ENCODE data around the gene TBP.
"Not testable (repeated sequence)": the region's sequence is repeated elsewhere in the genome, so short reads cannot be mapped to it uniquely, and the experiment has no call there.

TBP gene

GRCh38 chr6:170605574-170606259, 51.5 kb downstream of the TBP start:
- Histone ChIP-seq H2BK5ac (ENCODE audit: low read depth, low read length, poor library complexity, severe bottlenecking) (no peak overlapping the region), H2BK15ac (ENCODE audit: low read depth, poor library complexity, severe bottlenecking) (no peak overlapping the region), H2AK5ac (ENCODE audit: low read length, severe bottlenecking) (no peak overlapping the region), H2BK12ac (ENCODE audit: low read length in 2 of 2) (no peak overlapping the region), H3K9ac (ENCODE audit: low read length) (no peak overlapping the region), H3K27me3 (ENCODE audit: control insufficient read depth in 1 of 2, insufficient read depth in 1 of 2, low read length in 2 of 2) (peaks cover 12 to 26% of the 10 kb centered on the region in 2 experiments), H2AFZ (ENCODE audit: low read depth, low read length) (no peak overlapping the region), H3K23ac (ENCODE audit: low read length in 2 of 2) (no peak overlapping the region), H3K9me3 (ENCODE audit: control insufficient read depth, low read length) (no peaks in the 10 kb centered on the region), H3K4me3 (ENCODE audit: insufficient read depth in 1 of 2, low read depth in 1 of 2, low read length in 2 of 2) (no peak overlapping the region), H3K4me1 (ENCODE audit: control insufficient read depth, insufficient read depth, low read depth, low read length) (no peaks in the 10 kb centered on the region), H3K36me3 (ENCODE audit: control insufficient read depth in 1 of 2, insufficient read depth in 2 of 2, low read depth in 1 of 2, low read length in 2 of 2) (no peaks in the 10 kb centered on the region), H3K27ac (ENCODE audit: low read length, poor library complexity, severe bottlenecking) (no peak overlapping the region), H4K91ac (ENCODE audit: low read length) (no peak overlapping the region), H3K14ac (ENCODE audit: low read length in 2 of 2) (no peak overlapping the region), H3K4me2 (ENCODE audit: low read length, poor library complexity, severe bottlenecking) (no peak overlapping the region), H3K79me1 (replicated peaks; ENCODE audit: low read length, poor library complexity, severe bottlenecking) (no peaks in the 10 kb centered on the region), H2BK120ac (ENCODE audit: low read depth, low read length) (no peak overlapping the region), H3K4ac (ENCODE audit: low read depth in 1 of 2, low read length in 2 of 2) (no peak overlapping the region), H3K18ac (ENCODE audit: low read depth in 1 of 2, low read length in 2 of 2) (no peak overlapping the region), H4K8ac (ENCODE audit: low read length) (no peak overlapping the region)
- no peak for DNase-seq
- WGBS, result 82% methylated on average over 6 of the region's 6 CpGs

GRCh38 chr6:170609225-170609624, 55.1 kb downstream of the TBP start:
- not testable (repeated sequence) for H2BK12ac ChIP-seq (ENCODE audit: low read length in 2 of 2); H3K23ac ChIP-seq (ENCODE audit: low read length in 2 of 2); H2AFZ ChIP-seq (ENCODE audit: low read depth, low read length); H3K79me1 ChIP-seq (replicated peaks; ENCODE audit: low read length, poor library complexity, severe bottlenecking); H3K9me3 ChIP-seq (ENCODE audit: control insufficient read depth, low read length); DNase-seq; H2AK5ac ChIP-seq (ENCODE audit: low read length, severe bottlenecking); H3K4me1 ChIP-seq (ENCODE audit: control insufficient read depth, insufficient read depth, low read depth, low read length); H2BK120ac ChIP-seq (ENCODE audit: low read depth, low read length); H2BK15ac ChIP-seq (ENCODE audit: low read depth, poor library complexity, severe bottlenecking); H3K4me3 ChIP-seq (ENCODE audit: insufficient read depth in 1 of 2, low read depth in 1 of 2, low read length in 2 of 2); H3K27ac ChIP-seq (ENCODE audit: low read length, poor library complexity, severe bottlenecking); H3K36me3 ChIP-seq (ENCODE audit: control insufficient read depth in 1 of 2, insufficient read depth in 2 of 2, low read depth in 1 of 2, low read length in 2 of 2); H4K91ac ChIP-seq (ENCODE audit: low read length); H3K4me2 ChIP-seq (ENCODE audit: low read length, poor library complexity, severe bottlenecking); H3K18ac ChIP-seq (ENCODE audit: low read depth in 1 of 2, low read length in 2 of 2); H4K8ac ChIP-seq (ENCODE audit: low read length); H2BK5ac ChIP-seq (ENCODE audit: low read depth, low read length, poor library complexity, severe bottlenecking); H3K4ac ChIP-seq (ENCODE audit: low read depth in 1 of 2, low read length in 2 of 2); H3K9ac ChIP-seq (ENCODE audit: low read length); H3K14ac ChIP-seq (ENCODE audit: low read length in 2 of 2)
- H3K27me3 ChIP-seq (ENCODE audit: control insufficient read depth in 1 of 2, insufficient read depth in 1 of 2, low read length in 2 of 2), result peaks cover 12 to 23% of the 10 kb centered on the region in 2 experiments
- 76% methylated on average over 3 of the region's 8 CpGs for WGBS

GRCh38 chr6:170612256-170612804, 58.2 kb downstream of the TBP start:
- H2BK120ac ChIP-seq (ENCODE audit: low read depth, low read length); H3K27me3 ChIP-seq (ENCODE audit: control insufficient read depth in 1 of 2, insufficient read depth in 1 of 2, low read length in 2 of 2); H3K23ac ChIP-seq (ENCODE audit: low read length in 2 of 2); H4K8ac ChIP-seq (ENCODE audit: low read length); DNase-seq; H3K14ac ChIP-seq (ENCODE audit: low read length in 2 of 2); H4K91ac ChIP-seq (ENCODE audit: low read length); H3K9me3 ChIP-seq (ENCODE audit: control insufficient read depth, low read length); H3K27ac ChIP-seq (ENCODE audit: low read length, poor library complexity, severe bottlenecking); H3K4me3 ChIP-seq (ENCODE audit: insufficient read depth in 1 of 2, low read depth in 1 of 2, low read length in 2 of 2); H2BK12ac ChIP-seq (ENCODE audit: low read length in 2 of 2); H3K18ac ChIP-seq (ENCODE audit: low read depth in 1 of 2, low read length in 2 of 2); H3K36me3 ChIP-seq (ENCODE audit: control insufficient read depth in 1 of 2, insufficient read depth in 2 of 2, low read depth in 1 of 2, low read length in 2 of 2); H2BK15ac ChIP-seq (ENCODE audit: low read depth, poor library complexity, severe bottlenecking); H3K9ac ChIP-seq (ENCODE audit: low read length); H2AFZ ChIP-seq (ENCODE audit: low read depth, low read length); H3K79me1 ChIP-seq (replicated peaks; ENCODE audit: low read length, poor library complexity, severe bottlenecking); H2BK5ac ChIP-seq (ENCODE audit: low read depth, low read length, poor library complexity, severe bottlenecking); H3K4me2 ChIP-seq (ENCODE audit: low read length, poor library complexity, severe bottlenecking); H3K4me1 ChIP-seq (ENCODE audit: control insufficient read depth, insufficient read depth, low read depth, low read length); H2AK5ac ChIP-seq (ENCODE audit: low read length, severe bottlenecking); H3K4ac ChIP-seq (ENCODE audit: low read depth in 1 of 2, low read length in 2 of 2): not testable (repeated sequence)
- WGBS, result no CpG with 5 or more reads among the region's 55 CpGs

GRCh38 chr6:170616020-170616554, 61.9 kb downstream of the TBP start:
- H3K27me3 ChIP-seq (ENCODE audit: control insufficient read depth in 1 of 2, insufficient read depth in 1 of 2, low read length in 2 of 2); DNase-seq; H3K18ac ChIP-seq (ENCODE audit: low read depth in 1 of 2, low read length in 2 of 2); H3K4me2 ChIP-seq (ENCODE audit: low read length, poor library complexity, severe bottlenecking); H3K79me1 ChIP-seq (replicated peaks; ENCODE audit: low read length, poor library complexity, severe bottlenecking); H3K23ac ChIP-seq (ENCODE audit: low read length in 2 of 2); H2BK5ac ChIP-seq (ENCODE audit: low read depth, low read length, poor library complexity, severe bottlenecking); H3K4ac ChIP-seq (ENCODE audit: low read depth in 1 of 2, low read length in 2 of 2); H3K27ac ChIP-seq (ENCODE audit: low read length, poor library complexity, severe bottlenecking); H2AFZ ChIP-seq (ENCODE audit: low read depth, low read length); H4K91ac ChIP-seq (ENCODE audit: low read length); H3K9me3 ChIP-seq (ENCODE audit: control insufficient read depth, low read length); H3K4me1 ChIP-seq (ENCODE audit: control insufficient read depth, insufficient read depth, low read depth, low read length); H2BK120ac ChIP-seq (ENCODE audit: low read depth, low read length); H3K4me3 ChIP-seq (ENCODE audit: insufficient read depth in 1 of 2, low read depth in 1 of 2, low read length in 2 of 2); H3K14ac ChIP-seq (ENCODE audit: low read length in 2 of 2); H3K9ac ChIP-seq (ENCODE audit: low read length); H4K8ac ChIP-seq (ENCODE audit: low read length); H2AK5ac ChIP-seq (ENCODE audit: low read length, severe bottlenecking); H2BK12ac ChIP-seq (ENCODE audit: low read length in 2 of 2); H2BK15ac ChIP-seq (ENCODE audit: low read depth, poor library complexity, severe bottlenecking); H3K36me3 ChIP-seq (ENCODE audit: control insufficient read depth in 1 of 2, insufficient read depth in 2 of 2, low read depth in 1 of 2, low read length in 2 of 2): not testable (repeated sequence)
- WGBS, result no CpG with 5 or more reads among the region's 1 CpG

Measured in mesenchymal stem cell (in vitro differentiated cells and primary cell).